Measurements from ENCODE around the gene GLT8D2.
"Not testable (repeated sequence)": the region's sequence is repeated elsewhere in the genome, so short reads cannot be mapped to it uniquely, and the experiment has no call there.

GLT8D2 gene

DNA sequence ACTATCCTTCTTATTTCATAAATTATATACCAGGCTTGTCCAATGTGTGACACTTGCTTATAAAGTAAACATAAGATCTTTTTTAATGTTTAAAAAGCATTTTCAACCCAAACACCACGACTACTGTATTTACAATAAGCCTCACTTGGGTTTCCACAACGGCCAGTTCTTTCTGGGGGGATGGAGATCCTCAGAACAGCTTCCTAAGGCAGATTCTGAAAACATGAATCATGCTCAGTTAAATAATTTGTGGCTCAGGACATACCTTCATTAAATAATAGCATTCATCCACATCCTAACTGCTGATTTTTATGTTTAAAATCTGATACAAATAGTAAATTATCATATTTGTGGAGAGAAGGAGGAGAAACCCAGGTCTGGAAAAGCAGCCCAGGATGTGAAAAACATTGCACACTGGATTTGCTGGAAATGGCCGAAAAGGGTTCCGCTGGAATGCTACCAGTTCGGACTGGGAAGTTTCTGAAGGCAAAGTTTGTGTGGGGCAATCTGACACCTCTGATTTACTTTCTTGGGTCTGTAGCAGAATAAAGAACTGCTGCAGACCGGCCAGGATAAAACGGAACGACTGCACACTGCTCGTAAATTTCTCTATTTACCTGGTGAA lies 597 bp downstream of the GLT8D2 start:
- no peak for DNase-seq

DNA sequence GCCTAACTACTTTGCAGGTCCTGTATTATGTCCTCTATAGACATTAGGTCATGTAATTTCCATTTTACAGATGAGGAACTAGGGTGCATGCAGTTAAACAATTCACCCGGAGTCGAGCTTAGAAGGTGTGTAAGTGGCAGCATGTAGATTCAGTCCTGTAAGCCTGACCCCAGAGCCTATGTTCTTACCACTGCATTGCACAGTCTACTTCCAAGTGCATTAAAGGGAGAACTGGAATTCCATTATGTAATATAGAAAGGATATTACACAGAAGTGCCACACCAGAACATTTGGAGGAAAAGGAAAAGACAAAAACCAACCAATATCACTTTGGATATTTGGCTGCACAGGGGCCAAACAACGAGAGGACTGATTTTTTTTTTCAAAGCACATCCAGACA lies 1.2 kb downstream of the GLT8D2 start:
- no peak for DNase-seq

DNA sequence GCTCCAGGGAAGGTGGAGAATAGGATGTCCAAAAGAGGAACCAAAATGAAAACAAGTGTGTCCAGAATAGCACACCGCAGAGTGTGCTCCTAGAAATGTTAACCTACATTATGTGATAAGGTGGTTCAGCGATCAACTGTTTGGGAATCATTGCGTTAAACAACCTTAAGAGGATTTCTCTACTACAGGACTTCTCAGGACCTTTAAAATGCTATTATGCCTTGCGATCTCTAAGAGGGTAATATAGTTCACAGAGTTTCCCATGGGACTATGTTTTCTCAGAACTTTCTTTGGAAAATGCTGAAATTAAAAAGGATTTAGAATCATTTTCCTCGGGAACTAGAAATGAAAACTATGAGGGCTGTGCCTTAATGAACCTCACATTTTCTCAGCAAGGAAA lies 1.8 kb downstream of the GLT8D2 start:
- no peak for DNase-seq

DNA sequence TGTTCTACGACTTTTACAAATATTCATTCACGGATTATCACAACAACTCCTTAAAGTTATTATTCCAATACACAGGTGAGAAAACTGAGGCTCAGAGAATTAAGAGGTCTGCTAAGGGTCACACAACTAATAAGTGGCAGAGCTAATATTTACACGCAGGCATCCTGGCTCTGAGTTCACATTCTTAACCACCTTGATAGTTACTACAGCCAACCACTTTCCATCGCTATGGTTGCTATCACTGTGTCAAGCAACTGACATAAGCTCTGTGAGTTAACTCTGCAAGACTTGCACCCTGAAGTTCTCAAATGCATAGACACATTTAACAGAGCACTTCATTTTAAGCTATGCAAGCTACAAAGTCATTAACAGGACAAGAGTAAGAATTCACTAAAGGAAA lies 3.7 kb downstream of the GLT8D2 start:
- no peak for DNase-seq

DNA sequence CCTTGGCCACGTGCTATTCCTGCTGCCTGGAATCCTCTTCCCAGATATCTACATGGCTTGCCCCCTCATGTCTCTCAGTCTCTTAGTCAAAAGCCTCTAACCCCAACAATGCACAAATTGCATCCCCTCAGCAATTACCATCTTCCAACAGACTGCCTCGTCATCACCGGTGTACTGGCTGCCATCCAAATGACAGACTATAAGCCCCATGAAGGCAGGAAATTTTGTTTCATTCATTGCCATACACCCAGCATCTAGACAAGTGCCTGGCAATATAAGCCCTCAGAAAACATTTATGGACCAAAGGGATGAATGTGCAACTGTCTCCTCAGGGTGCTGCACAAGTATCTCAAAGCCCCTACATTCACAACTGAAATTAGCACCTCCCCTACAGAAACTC lies 5.8 kb downstream of the GLT8D2 start:
- no peak for DNase-seq

DNA sequence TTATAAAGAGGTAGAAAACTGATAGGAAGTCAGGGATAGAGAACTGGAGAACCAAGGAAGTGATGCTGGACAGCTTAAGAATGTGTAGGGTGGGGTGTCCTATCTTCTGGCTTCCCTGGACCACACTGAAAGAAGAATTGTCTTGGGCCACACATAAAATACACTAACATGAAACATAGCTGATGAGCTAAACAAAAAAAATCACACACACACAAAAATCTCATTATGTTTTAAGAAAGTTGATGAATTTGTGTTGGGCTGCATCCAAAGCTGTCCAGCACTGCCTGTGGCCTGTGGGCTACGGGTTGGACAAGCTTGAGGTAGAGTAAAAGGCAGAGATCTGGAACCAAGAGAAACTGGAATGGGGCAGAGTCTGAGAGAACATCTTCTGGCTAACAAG lies 7.4 kb downstream of the GLT8D2 start:
- no peak for DNase-seq

DNA sequence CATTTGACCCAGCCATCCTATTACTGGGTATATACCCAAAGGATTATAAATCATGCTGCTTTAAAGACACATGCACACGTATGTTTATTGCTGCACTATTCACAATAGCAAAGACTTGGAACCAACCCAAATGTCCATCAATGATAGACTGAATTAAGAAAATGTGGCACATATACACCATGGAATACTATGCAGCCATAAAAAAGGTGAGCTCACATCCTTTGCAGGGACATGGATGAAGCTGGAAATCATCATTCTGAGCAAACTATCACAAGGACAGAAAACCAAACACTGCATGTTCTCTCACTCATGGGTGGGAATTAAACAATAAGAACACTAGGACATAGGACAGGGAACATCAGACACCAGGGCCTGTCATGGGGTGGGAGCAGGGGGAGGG lies 10.2 kb downstream of the GLT8D2 start:
- DNase-seq, result not testable (repeated sequence)

DNA sequence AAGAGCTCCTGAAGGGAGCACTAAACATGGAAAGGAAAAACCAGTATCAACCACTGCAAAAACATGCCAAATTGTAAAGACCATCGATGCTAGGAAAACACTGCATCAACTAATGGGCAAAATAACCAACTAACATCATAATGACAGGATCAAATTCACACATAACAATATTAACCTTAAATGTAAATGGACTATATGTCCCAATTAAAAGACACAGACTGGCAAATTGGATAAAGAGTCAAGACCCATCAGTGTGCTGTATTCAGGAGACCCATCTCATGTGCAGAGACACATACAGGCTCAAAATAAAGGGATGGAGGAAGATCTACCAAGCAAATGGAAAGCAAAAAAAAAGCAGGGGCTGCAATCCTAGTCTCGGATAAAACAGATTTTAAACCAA lies 13.8 kb downstream of the GLT8D2 start:
- DNase-seq, result not testable (repeated sequence)

DNA sequence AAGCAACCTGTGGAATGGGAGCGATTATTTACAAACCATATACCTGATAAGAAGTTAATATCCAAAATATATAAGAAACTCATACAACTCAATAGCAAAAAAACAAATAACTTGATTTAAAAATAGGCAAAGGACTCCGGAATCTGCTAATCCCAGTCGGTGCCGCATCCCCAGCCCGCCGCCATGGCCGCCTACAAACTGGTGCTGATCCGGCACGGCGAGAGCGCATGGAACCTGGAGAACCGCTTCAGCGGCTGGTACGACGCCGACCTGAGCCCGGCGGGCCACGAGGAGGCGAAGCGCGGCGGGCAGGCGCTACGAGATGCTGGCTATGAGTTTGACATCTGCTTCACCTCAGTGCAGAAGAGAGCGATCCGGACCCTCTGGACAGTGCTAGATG lies 19.4 kb downstream of the GLT8D2 start:
- not testable (repeated sequence) for DNase-seq

DNA sequence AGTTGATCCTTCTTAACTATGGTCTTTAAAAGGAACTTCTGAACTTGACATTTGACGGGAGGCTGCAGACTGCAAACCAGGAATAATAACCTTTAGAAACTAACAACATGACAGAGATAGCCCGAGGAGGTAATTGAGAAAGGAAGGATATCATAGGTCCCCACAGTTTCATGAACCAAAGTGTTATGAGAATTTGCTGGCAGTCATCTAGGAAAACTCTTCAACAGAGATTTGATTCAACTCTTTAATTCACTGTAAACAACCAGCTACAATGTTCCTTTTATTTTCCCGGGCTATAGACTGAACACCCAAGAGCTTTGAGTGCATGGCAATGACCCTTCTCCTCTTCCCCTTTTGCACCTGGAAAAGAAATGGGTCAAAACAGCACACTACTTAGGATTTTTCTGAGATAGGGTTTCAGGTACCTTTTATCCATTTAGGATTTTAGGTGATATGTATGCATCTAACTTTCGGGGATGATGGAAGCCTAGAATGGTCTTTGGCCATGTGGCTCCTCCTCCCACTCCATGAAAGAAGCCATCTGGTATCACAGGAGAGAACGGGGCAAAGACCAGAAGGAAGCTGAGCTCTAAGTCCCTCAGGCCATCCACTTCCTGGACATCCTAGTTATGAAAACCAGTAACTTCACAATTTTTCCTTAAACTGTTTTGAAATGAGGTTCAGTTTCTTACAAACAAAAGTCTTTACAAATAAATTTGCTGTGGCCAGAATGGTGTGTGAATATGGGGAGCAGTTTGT lies 23.0 kb downstream of the GLT8D2 start:
- no peak for DNase-seq

DNA sequence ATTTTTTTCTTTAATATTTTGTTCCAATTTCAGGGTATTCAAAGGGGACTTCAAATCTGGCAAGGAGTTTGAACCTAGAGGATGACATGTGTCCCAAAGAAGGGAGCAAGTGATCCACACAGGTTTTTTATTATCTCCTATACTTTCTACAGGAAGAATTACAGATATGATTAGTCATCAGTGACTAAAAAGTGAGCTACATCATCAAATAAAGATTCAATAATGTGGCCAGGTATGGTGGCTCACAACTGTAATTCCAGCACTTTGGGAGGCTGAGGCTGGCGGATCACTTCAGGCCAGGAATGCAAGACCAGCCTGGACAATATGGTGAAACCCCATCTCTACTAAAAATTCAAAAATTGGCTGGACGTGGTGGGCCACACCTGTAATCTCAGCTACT lies 24.2 kb downstream of the GLT8D2 start:
- DNase-seq, result no peak

DNA sequence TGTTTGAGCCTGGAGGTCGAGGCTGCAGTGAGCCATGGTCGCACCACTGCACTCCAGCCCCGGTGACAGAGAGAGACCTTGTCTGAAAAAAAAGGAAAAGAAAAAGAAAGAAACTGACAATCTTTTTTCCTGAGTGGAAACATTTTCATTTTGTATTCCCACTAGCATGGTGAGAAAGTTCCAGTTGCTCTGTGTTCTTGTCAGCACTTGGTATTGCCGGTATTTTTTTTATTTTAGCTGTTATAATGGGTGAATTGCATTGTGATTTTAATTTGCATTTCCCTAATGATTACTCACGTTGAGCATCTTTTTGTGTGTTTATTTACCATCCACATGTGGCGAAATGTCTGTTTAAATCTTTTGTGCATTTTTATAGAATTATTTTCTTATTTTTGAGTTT lies 25.6 kb downstream of the GLT8D2 start:
- DNase-seq, result no peak

DNA sequence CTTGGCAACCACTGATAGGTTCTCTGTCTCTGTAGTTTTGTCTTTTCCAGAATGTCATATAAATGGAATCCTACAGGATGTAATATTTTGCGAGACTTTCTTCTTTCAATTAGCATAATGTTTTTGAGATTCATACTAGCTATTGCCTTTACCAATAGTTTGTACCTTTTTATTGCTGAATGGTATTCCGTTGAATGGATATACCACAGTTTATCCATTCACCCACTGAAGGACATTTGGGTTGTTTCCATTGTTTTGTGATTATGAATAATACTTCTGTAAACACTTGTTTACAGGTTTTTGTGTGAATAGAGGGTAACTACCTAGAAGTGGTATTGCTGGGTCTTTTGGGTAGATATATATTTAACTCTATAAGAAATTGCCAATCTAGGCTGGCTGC lies 26.3 kb downstream of the GLT8D2 start:
- no peak for DNase-seq

DNA sequence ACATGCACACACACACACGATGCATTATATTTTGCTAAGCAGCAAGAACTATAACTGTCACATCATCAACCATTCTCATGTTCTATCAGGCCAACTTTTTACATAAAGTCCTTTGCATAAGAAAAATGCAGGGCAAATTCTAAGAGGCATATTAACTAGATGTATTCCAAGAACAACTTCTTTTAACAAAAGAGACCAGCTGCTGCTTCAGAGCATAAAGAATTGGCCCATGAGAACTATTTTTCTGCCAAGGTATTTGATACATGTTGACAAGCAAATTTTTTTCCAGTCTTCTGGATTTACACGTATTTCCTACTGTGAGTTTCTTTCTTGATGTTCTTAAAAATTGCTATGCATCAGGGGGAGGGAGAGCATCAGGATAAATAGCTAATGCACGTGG lies 27.2 kb downstream of the GLT8D2 start:
- DNase-seq, result no peak

DNA sequence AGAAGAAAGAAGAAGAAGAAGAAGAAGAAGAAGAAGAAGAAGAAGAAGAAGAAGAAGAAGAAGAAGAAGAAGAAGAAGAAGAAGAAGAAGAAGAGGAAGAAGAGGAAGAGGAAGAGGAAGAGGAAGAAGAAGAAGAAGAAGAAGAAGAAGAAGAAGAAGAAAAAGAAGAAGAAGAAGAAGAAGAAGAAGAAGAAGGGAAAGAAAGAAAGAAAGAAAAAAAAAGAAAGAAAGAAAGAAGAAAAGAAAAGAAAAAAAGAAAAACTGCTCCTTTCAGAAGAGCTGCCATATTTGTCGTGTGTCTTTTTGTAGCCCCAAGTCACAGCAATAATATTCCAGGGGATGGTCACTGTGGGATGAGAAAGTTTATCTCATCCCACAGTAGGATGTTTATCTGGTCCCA lies 28.1 kb downstream of the GLT8D2 start:
- DNase-seq, result not testable (repeated sequence)

DNA sequence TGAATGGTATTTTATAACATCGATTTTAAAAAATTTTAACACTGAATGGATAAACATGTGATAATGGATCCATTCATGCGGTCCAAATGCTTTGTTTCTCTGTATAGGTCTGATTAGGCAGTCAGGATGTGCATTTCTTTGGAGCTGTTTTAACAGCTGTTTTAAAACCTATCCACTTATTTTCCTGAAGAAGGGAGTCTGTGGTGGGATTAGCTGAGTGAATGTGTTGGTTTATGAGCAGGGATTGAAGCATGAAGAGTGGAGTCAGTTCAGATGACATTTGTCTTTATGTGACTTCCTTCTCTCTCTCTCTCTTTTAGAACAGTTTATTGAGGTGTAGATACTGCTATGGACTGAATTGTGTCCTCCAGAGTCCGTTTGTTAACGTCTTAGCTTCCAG lies 37.7 kb downstream of the GLT8D2 start:
- no peak for DNase-seq

DNA sequence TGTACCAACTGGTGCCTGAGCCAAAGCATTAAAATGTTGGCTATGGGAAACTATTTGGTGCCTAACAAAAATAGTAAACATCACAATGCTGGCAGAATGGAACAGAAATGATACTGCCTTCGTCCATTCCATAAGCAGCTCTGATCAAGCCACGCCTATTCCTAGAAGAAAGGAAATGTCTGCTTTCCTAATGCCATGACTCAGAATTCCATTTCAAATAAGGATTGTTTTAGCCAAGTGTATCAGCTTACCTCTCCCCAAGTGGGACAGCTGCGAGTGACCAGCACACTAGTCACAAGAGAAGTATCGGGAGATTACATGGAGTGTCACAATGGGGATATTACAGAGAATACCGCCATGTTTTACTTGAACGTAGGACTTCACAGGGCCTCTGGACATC lies 38.7 kb downstream of the GLT8D2 start:
- DNase-seq, result no peak

DNA sequence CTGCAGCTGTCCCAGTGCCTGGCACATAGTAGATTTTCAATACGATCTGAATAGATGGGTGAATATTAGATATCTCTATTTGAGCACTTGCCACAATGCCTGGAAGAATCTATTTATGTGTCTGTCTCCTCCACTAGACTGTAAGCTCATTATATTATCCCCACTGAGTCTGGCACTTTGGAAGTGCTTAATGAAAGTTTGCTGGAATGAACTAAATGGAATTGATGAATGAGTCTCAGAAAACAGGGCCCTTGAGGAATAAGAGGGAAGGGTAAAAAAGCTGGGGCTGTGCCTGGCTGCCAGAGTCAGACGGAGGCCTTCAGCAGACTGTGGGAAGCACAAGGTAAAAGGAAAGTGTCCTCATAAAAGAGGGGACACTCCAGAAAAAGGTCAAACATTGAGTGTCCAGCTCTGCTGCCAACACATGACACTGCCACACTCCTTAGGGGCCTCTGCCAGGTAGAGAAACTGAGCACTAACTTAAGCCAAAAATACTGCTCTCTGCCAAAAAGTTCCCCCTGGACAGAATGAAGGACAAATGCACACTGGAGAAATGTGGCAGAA lies 39.3 kb downstream of the GLT8D2 start:
- no peak for DNase-seq

DNA sequence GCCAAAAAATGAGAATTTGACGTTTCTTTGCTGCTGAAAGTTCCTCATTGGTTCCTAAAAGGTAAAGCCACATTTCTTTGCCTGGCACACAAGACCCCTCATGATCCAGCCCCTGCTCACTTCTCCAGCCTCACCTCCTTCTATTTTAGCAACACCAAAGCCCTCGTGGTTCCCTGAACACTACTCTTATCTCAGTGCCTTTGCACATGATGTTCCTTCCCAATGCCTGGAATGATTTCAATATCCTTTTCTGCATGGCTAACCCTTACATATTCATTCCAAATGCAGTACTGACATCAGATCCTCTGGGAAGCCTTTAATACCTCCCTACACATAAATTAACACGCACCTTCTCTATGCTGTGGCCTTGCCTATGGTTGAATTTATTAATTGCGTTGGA lies 39.9 kb downstream of the GLT8D2 start:
- DNase-seq, result no peak

DNA sequence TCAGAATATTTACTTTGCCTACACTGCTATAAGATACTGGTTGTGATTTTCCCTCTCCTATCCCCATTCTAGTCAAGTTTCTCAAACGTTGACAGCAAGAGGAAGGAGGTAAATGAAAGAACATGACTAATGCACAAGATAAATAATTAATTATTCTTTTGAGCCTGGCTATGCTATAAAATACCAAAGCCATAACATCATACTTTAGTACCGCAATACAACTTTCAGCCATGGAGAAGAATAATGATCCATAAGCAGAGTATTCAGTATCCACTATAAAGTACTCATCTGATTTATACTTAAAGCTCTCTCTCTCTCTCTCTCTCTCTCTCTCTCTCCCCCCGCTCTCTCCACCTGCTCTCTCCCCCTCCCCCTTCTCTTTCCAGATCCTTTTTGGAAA lies 43.1 kb downstream of the GLT8D2 start:
- no peak for DNase-seq

DNA sequence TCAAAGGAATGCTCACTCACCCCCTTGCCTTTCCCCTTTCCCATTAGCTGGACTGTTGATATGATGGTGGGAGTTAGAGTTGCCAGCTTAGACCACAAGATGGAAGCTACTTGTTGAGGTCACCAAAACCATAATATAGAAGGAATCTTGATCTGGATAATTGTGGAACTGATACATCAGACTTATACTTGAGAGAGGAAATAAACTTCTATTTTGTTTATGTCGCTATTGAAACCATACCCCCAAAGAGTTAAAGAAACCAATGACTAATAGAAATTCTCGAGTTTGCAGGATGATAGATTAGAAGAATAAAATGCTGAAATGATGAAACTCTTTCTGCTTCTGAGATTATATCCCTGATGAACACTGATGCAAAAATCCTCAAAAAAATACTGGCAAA lies 46.4 kb downstream of the GLT8D2 start:
- DNase-seq, result no peak

DNA sequence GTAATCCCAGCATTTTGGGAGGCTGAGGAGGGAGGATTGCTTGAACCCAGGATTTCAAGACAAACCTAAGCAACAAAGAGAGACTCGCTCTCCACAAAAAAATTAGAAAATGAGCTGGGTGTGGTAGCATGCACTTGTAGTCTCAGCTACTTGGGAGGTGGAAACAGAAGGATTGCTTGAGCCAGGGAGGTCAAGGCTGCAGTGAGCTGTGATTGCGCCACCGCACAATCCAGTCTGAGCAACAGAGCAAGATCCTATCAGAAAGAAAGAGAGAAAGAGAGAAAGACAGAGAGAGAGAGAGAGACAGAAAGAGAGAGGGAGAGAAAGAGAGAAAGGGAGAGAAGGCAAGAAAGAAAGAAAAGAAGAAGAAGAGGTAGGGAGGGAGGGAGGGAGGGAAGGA lies 47.3 kb downstream of the GLT8D2 start:
- DNase-seq, result no peak

DNA sequence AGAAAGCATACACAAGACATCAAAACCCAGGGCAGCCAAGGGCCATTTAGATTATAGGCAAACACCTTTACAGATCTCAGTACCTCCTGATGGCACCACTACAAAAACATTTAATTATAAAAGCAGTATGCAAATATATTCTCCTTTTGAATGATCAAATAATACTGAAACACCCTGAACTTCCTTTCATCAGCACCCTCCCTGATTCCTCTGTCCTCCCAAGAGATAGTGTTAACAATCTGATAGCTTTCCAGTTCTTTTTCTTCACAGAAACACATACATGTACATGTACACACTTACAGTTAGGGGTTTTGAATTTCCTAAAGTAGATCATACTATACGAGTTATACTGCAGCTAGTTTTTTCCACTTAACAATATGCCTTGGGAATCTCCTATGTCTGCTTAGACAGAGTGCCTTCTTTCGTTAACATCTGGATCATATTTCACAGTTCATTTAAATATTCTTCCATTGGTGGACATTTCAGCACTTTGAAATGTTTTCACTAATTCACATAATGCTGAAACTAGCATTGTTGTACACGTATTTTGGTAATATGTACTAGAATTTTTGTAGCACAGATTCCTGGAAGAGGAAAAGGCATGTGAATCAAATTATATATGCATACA lies 49.1 kb downstream of the GLT8D2 start:
- no peak for DNase-seq

DNA sequence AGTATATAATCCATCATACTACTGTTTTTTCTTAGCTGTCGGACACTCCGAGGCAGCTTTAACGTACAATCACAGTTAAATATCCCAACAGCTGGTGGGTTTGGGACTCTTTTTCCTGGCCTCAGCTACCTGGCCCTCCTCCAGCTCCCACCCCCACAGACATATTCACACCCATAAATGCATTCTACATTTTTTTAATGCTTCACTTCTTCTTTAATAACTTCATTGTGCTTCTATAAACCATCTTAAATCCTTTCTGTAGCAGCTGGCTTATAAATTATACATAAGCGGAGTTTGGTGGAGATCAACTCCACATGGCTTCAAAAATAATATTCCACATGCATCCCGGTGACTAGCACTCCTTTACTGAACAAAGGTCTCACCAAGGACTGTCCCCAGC lies 51.0 kb downstream of the GLT8D2 start:
- no peak for DNase-seq

Measured in NCI-H1436 treated with DMSO at 0.1 percent for 48 hours (cell line).